K562 treated with DMSO at 1 percent for 4 hours (cell line): Measurements from ENCODE around the gene KCNT2. TPM values are rescaled to one million over a fixed set of nuclear protein-coding genes. Genes with fewer than 3 reads are reported as not detected.

Source experiments
- total RNA-seq: library from RNA; unstranded; fragments of 300-600 nt; gene quantifications from 2 replicates; pipeline ENCODE4 v1.2.3, GENCODE V29; 2022; ENCODE audit not compliant: insufficient read depth

Gene KCNT2
- total RNA-seq, result 0.24 and 0.47 TPM in 2 replicates

DNA sequence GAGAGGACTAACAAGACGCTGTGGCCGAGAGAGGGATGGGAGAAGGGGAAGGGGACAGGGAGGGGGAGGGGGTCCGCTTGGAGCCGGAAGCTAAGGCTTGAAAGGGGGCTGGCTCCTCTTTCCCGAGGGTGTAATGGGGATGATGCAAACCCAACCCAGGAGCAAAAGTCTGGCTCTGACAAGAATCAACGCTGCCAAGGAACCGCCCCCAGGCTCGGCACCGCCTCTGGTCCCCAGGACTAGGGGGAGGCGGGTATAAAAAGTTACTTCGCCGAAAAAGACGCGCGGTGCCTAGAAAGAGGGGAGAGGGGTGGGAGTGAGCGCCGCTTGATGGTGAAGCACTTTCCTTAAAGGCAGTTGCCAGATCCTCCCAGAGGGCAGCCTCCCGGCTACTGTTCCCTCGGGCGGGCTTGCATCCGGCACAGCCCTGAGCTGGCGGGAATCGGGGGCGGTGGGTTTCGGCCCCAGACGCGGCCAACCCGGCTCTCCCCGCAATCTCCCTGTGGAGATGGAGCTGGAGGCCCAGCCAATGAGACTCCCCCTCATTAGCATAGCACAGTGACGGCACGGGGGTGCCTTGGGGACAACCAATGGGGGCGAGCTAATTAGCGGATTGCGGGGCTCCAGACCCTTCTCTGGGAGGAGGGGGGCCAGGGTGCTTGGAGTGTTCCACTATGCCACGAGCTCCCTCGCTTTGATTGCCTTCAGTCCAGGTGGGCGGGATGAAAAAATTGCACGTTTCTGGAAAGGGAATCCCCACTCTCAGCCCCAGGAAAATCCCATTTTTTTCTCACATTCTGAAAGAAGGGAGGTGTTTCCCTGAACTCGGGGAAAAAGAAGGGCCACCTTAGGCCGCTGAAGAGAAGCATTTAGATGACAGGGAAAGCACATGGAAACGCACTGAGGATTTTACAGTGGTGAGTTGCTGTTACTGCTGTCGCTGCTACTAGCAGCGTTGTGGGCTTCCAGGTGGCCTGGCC lies at the start of gene KCNT2:
TSS of gene KCNT2 (minus strand) at position 51 of the 980 bp plus-strand sequence. CDS start 131 bp downstream, outside the sequence.

DNA sequence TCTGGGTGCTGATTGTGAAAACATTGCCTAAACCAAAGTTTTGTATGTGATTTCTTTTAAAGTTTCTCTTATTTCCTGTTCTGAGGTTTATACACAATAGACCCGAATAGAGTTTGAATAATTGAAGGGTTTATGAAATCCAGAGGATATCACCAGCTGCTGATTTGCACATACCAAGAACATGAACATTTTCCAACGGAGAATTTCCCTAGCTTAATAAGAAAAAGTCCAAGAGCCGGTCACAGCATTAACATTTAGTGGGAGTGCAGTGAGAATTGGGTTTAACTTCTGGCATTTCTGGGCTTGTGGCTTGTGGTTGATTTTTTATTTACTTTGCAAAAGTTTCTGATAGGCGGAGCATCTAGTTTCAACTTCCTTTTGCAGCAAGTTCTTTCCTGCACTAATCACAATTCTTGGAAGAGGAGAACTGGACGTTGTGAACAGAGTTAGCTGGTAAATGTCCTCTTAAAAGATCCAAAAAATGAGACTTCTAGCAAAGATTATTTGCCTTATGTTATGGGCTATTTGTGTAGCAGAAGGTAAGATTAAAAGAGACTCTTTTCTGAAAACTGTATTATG lies 43.5 kb upstream of the KCNT2 start, which contains the start of gene CFH:
TSS of gene CFH (plus strand) at position 407 of the 579 bp plus-strand sequence. CDS start at position 482, 75 bp downstream.

Other genes starting within 250 kb of the KCNT2 start
- 63.0 and 84.9 TPM in 2 replicates for gene CFH, start 43.6 kb upstream of the KCNT2 start, total RNA-seq
- gene CFHR3, start 166.4 kb upstream of the KCNT2 start, total RNA-seq, result not detected in 2 replicates
- gene CFHR1, start 211.3 kb upstream of the KCNT2 start, total RNA-seq, result not detected in 2 replicates